Cardiac muscle cell (in vitro differentiated cells and primary cell): Measurements from ENCODE around the gene CPNE6. TPM values are rescaled to one million over a fixed set of nuclear protein-coding genes. Genes with fewer than 3 reads are reported as not detected.

Experiments used
- DNase-seq, 2 donors: peaks; one replicate each; pipeline versions ENCODE4 v3.0.0 to v3.0.0-alpha.2; 2010 to 2017; ENCODE audit warnings: low read depth in 1 of 2, low spot score in 1 of 2
- H3K27ac ChIP-seq: fragments of 200-600 bp; sonication (generic); 2 replicates; pipeline ENCODE4 v1.5.1; 2016
- H3K27me3 ChIP-seq: fragments of 200-600 bp; sonication (generic); 2 replicates; pipeline ENCODE4 v1.6.0; 2016; ENCODE audit warnings: control low read depth
- H3K36me3 ChIP-seq: fragments of 200-600 bp; sonication (generic); 2 replicates; pipeline ENCODE4 v1.5.1; 2016; ENCODE audit warnings: control low read depth
- H3K4me1 ChIP-seq: fragments of 200-600 bp; sonication (generic); 2 replicates; pipeline ENCODE4 v1.8.1; 2017; ENCODE audit warnings: low read depth, mild to moderate bottlenecking, mixed run types
- H3K4me3 ChIP-seq: fragments of 200-600 bp; sonication (generic); 2 replicates; pipeline ENCODE4 v1.5.1; 2016; ENCODE audit warnings: mild to moderate bottlenecking
- H3K9me3 ChIP-seq: fragments of 200-600 bp; sonication (generic); 2 replicates; pipeline ENCODE4 v1.5.1; 2017; ENCODE audit warnings: low read depth, mild to moderate bottlenecking, control low read depth
- CTCF ChIP-seq: IDR thresholded peaks from 2 replicates; pipeline ENCODE4 v1.5.1; 2012; ENCODE audit warnings: low read depth, mild to moderate bottlenecking, low read length
- polyA plus RNA-seq: library from polyadenylated mRNA; unstranded; fragments of >200 nt; fragmentation: Nextera tagmentation; extraction: Ambion mirVana; gene quantifications from 2 replicates; pipeline ENCODE4 v1.2.1, GENCODE V29; 2016
- total RNA-seq: library from RNA; depleted of rRNA; stranded (reverse); fragments of >200 nt; gene quantifications from 2 replicates; pipeline ENCODE4 v1.2.3, GENCODE V29; 2016

The CPNE6 gene
- total and polyA plus RNA-seq, 2 experiments from 2014 or later: 0.12 to 0.43 TPM

- no peak for DNase-seq
- H3K27ac ChIP-seq: no peak overlapping the region
- no peaks in the 10 kb centered on the region for H3K36me3 ChIP-seq
- TF ChIP-seq CTCF: no peak
- no peaks in the 10 kb centered on the region for H3K9me3 ChIP-seq
- H3K27me3 ChIP-seq: peaks cover 19% of the 10 kb centered on the region
- H3K4me1 ChIP-seq: no peaks in the 10 kb centered on the region
- H3K4me3 ChIP-seq: no peak overlapping the region
These were observed 15.0 kb downstream of the CPNE6 start for GRCh38 chr14:24086193-24086955.

- Histone ChIP-seq H3K4me1 (no peaks in the 10 kb centered on the region), H3K9me3 (no peaks in the 10 kb centered on the region), H3K4me3 (no peak overlapping the region), H3K36me3 (no peaks in the 10 kb centered on the region), H3K27ac (no peak overlapping the region), H3K27me3 (peaks cover 13% of the 10 kb centered on the region)
- no peak for TF ChIP-seq CTCF
- DNase-seq: no peak
These were observed 15.6 kb downstream of the CPNE6 start for GRCh38 chr14:24087004-24087403.

GRCh38 chr14:24088095-24088494 lies 16.7 kb downstream of the CPNE6 start:
- Histone ChIP-seq H3K9me3 (no peaks in the 10 kb centered on the region), H3K27ac (no peak overlapping the region), H3K4me1 (no peaks in the 10 kb centered on the region), H3K27me3 (peaks cover 2% of the 10 kb centered on the region), H3K4me3 (no peak overlapping the region), H3K36me3 (no peaks in the 10 kb centered on the region)
- TF ChIP-seq CTCF: no peak
- no peak for DNase-seq

- Histone ChIP-seq H3K36me3 (no peaks in the 10 kb centered on the region), H3K27ac (no peak overlapping the region), H3K4me3 (no peak overlapping the region), H3K27me3 (no peaks in the 10 kb centered on the region), H3K4me1 (peaks cover under 1% of the 10 kb centered on the region), H3K9me3 (no peaks in the 10 kb centered on the region)
- no peak for DNase-seq
- TF ChIP-seq CTCF: no peak
These were observed 18.5 kb downstream of the CPNE6 start for GRCh38 chr14:24089890-24090289.

GRCh38 chr14:24092110-24092504 lies 20.7 kb downstream of the CPNE6 start:
- Histone ChIP-seq H3K36me3 (no peaks in the 10 kb centered on the region), H3K27ac (no peak overlapping the region), H3K4me1 (peaks cover 7% of the 10 kb centered on the region), H3K9me3 (no peaks in the 10 kb centered on the region), H3K27me3 (no peaks in the 10 kb centered on the region), H3K4me3 (no peak overlapping the region)
- TF ChIP-seq CTCF: no peak
- no peak for DNase-seq
